ENCODE data around the gene TXNDC2.
"Not testable (repeated sequence)": the region's sequence is repeated elsewhere in the genome, so short reads cannot be mapped to it uniquely, and the experiment has no call there.

TXNDC2 gene

GRCh38 chr18:9885170-9886004 lies at the start of gene TXNDC2:
Gene TXNDC2 (plus strand): TSS chr18:9885973. CDS start chr18:9886681, 708 bp downstream.
- DNase-seq: no peak

GRCh38 chr18:9838144-9838877 lies 47.5 kb upstream of the TXNDC2 start:
- no peak for DNase-seq

DNA sequence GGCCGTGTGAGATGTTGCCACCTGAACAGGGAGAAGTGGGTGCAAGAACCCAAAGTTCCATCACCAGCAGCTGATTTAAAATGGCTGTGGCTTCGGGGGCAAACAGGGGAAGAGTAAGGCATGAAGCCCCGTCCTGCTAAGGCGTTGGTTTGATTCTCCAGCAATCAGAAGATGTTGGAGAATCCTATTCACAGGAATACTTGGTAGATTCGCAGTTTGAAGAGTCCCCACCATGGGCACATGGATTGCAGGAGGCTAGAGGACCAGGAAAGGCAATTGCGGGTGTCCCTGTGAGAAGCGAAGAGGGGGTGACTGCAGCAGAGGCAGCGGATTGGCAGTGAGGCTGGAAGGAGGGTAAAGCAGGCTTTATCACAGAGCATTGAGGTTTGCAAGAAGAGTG lies 46.6 kb upstream of the TXNDC2 start:
- no peak for DNase-seq

GRCh38 chr18:9839853-9840252 lies 45.9 kb upstream of the TXNDC2 start:
- DNase-seq: no peak

- no peak for DNase-seq
These were observed 44.0 kb upstream of the TXNDC2 start for GRCh38 chr18:9841752-9842151.

DNA sequence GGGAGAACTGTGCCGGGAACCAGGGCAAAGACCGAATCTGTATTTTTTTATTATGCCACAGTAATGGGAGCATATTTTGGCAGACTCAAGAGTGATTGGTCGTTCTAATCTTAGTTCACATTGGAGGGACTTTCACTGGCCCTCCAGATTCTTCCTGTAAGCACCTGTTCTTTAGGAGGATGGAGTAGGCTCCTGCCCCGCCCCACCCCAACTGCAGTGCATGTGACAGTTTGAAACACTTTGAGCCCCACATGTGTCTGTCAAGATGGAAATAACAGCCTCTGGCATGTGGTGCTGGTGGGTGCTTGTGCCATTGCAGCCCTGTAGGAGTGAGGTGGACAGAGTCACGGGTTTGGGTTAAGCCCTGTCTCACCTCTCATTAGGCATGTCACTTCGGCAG lies 43.3 kb upstream of the TXNDC2 start:
- no peak for DNase-seq

DNA sequence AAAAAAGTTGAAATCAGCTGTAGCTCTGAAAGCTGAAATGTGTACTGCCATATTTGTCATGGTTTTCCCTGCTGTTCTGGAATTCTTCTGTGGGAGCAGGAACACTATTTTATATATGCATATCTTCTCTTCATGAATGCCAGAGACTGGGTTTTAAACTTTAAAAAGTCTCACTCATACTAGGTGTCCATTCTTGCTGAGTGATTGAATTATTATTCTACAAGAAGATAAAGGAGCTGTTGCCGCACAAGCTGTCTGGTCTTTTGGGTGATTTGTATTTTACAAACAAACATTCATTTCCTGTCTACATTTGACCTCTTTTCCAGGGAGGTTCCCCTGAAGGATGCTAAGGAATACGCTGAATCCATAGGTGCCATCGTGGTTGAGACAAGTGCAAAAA lies 40.5 kb upstream of the TXNDC2 start:
- no peak for DNase-seq

DNA sequence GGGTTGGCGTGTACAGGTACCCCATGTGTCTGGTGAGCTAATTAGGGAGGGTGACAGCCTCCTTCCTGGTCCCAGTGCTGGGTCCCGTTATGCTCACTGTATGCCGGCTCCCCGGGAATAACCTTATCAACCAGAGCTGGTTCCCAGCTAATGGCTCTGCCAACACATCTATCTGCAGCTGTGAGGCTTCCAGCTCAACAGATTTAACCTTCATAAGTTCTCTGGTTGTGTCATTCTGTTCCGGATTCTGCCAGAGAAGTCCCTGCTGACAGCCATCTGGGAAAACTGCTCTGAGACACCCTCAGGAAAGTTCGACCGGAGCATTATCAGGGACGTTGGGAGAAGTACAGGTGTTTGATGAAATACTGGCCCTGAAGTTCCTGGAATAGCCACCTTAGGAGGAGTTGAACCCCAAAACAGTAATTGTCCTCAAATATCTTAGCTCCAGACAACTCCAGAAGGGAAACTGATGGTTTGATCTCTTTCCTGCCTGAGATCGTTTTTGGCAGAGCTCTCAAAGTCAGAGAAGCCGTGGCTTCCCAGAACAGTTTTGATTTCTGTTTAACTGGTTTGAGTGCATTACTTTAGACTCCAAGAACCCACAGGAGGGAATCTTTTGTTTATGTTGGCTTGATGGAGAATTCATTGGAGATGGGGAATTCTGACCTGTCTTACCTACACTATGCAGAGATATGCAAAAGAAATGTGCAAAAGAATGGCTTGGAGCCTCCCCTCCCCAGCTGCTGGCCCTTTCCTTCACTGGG lies 39.4 kb upstream of the TXNDC2 start:
- no peak for DNase-seq

DNA sequence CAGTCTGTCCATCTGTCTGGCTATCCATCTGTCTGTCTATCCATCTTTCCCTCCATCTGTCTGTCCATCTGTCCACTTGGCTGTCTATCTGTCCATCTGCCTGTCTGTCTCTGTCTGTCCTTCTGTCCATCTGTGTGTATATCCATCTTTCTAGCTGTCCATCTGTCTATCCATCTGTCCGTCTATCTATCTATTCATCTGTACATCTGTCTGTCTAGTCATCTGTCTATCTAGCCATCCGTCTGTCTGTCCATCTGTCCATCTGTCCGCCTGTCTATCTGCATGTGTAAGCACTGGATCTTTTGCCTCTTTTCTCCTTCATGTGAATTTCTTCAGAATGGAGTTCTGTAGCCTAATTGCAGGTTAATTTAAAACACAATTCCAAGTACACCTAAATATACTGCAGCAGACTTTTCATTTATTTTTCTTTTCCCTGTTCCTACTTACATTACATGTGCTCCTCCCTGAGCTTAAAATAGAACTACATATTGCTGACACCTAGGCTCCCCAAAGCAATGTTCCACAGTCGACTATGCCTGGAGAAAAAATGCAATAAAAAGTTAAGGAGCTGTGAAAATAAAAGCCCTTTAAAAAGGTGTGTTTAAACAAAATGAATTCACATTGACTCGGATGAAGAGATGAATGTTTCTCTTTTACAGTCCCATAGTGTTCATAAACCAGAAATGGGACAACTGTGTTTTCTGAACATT lies 37.4 kb upstream of the TXNDC2 start:
- DNase-seq: no peak

GRCh38 chr18:9849407-9850283 lies 36.1 kb upstream of the TXNDC2 start:
- no peak for DNase-seq

GRCh38 chr18:9850309-9850708 lies 35.5 kb upstream of the TXNDC2 start:
- no peak for DNase-seq

DNA sequence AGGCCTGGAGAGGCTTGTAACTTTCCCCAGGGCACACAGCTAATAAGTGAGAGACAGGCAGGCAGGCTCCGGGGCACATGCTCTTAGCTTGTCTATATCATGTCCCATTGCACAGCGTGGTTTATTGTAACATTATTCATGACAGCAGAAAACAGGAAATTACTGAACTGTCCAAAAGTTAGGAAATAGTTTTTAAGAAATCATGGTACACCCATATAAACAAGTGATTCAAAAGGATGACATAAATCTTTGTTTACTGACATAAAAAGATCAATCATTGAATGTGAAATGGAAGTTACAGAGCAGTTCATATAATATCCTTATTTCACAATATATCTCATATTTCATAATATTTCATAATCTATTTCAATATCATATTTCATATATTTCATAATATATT lies 34.3 kb upstream of the TXNDC2 start:
- DNase-seq: no peak

GRCh38 chr18:9852266-9853081 lies 33.3 kb upstream of the TXNDC2 start:
- DNase-seq: no peak

- no peak for DNase-seq
These were observed 30.7 kb upstream of the TXNDC2 start for GRCh38 chr18:9854801-9855676.

- no peak for DNase-seq
These were observed 30.1 kb upstream of the TXNDC2 start for GRCh38 chr18:9855681-9856080.

GRCh38 chr18:9856092-9856491 lies 29.7 kb upstream of the TXNDC2 start:
- DNase-seq: no peak

GRCh38 chr18:9857479-9857998 lies 28.2 kb upstream of the TXNDC2 start:
- DNase-seq: not testable (repeated sequence)

- DNase-seq: no peak
These were observed 27.1 kb upstream of the TXNDC2 start for GRCh38 chr18:9858642-9859041.

GRCh38 chr18:9859232-9859631 lies 26.5 kb upstream of the TXNDC2 start:
- DNase-seq: no peak

DNA sequence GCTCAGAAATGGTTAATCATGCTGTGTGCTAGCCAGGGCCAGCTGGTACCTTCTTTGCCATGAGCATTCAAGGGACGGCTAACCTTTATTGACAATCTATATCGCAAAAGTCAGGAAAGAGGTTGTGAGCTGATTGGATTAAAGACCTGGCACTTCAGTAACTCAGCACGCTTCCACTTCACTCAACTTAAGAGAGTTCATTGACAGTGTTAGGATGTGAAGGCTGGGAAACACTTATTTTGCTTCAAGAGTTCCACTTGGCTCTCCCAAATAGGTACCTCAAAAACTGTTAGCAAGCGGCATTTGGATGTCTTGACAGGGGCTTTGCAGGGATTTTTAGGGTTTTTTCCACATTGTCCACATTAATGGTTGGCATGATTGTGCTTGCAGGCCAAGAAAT lies 25.1 kb upstream of the TXNDC2 start:
- no peak for DNase-seq

Data from stimulated activated CD4-positive, alpha-beta T cell treated with anti-CD3 and anti-CD28 coated beads, Interleukin-1b, Interleukin-23, amount 100 ng/mL, for 48 hours (primary cell).